ENCODE measurements around the gene CDPF1. TPM values are rescaled to one million over a fixed set of nuclear protein-coding genes. Genes with fewer than 3 reads are reported as not detected.
A peak's percentile ranks its signal among the peaks of the same experiment; 100 is the strongest.

The CDPF1 gene
- polyA plus RNA-seq, 2 of the 4 experiments (the other 2 are of a cell fraction), result 8.9 to 9.6 TPM

- POLR2A ChIA-PET, result interaction anchor here (0.7 kb wide), 1 partner anchor 8 kb away, joined by 5 read pairs; the partner anchor contains the start of gene TTC38
- CTCF ChIA-PET, result interaction anchor here (1.3 kb wide), 1 partner anchor 25 kb away, joined by 3 read pairs; the partner anchor contains the start of gene CDPF1
- WGBS (ENCODE audit: missing lambda C conversion rate), result 71% methylated on average over 3 of the region's 3 CpGs
- Histone ChIP-seq H3K4me2 (no peak overlapping the region), H3K4me3 (no peak overlapping the region), H3K27ac (no peak overlapping the region), H3K4me1 (no peaks in the 10 kb centered on the region), H3K9me3 (no peaks in the 10 kb centered on the region)
- ATAC-seq (no peak), FAIRE-seq (no peak), DNase-seq (ENCODE audit: low read depth in 1 of 2, low spot score in 1 of 2) (no peak)
- TF ChIP-seq PBX3 (IDR thresholded peaks at IDR 0.05) (no peak), USF2 (IDR thresholded peaks at IDR 0.05) (peak; percentile 46; the same call in 1 of the 2 replicates), EP300 (IDR thresholded peaks at IDR 0.05) (no peak), EHMT2 (IDR thresholded peaks at IDR 0.05; ENCODE audit: low read depth) (no peak), ZSCAN20 (CRISPR knock-in tag; IDR thresholded peaks at IDR 0.05) (no peak)
Measured at GRCh38 chr22:46275455-46276122, 25.5 kb upstream of the CDPF1 start.

- TF ChIP-seq RFX5 (IDR thresholded peaks at IDR 0.05) (no peak), NFE2L2 (conservative IDR thresholded peaks at IDR 0.05; ENCODE audit: low read length) (no peak), CBX2 (IDR thresholded peaks at IDR 0.05; ENCODE audit: borderline replicate concordance, low read depth) (no peak), TFCP2L1 (CRISPR knock-in tag; IDR thresholded peaks at IDR 0.05) (no peak), JUN (IDR thresholded peaks at IDR 0.05) (no peak), SREBF2 (IDR thresholded peaks at IDR 0.05) (no peak)
- Histone ChIP-seq H3K9me3 (no peaks in the 10 kb centered on the region), H3K4me1 (peaks cover under 1% of the 10 kb centered on the region; the same call in 1 of the 3 replicates), H3K27ac (no peak overlapping the region), H3K4me3 (no peak overlapping the region), H3K4me2 (no peak overlapping the region)
- ATAC-seq (no peak), DNase-seq (ENCODE audit: low read depth in 1 of 2, low spot score in 1 of 2) (no peak), FAIRE-seq (no peak)
- ChIA-PET CTCF (no interaction called here), POLR2A (no interaction called here)
- WGBS (ENCODE audit: missing lambda C conversion rate), result 91% methylated on average over 8 of the region's 8 CpGs
Measured at GRCh38 chr22:46274381-46274780, 24.3 kb upstream of the CDPF1 start.

- CTCF ChIA-PET, result interaction anchor here (0.6 kb wide), 1 partner anchor 10 kb away, joined by 3 read pairs; no protein-coding TSS in a partner anchor
- Histone ChIP-seq H3K27ac (no peak overlapping the region), H3K4me1 (peaks cover 9% of the 10 kb centered on the region; the same call in 1 of the 3 replicates), H3K4me2 (no peak overlapping the region), H3K4me3 (no peak overlapping the region), H3K9me3 (no peaks in the 10 kb centered on the region)
- FAIRE-seq, result no peak
- 96% methylated on average over 8 of the region's 12 CpGs for WGBS (ENCODE audit: missing lambda C conversion rate)
- no peak; a peak in 1 of 6 replicates for ATAC-seq
- TF ChIP-seq RFX5 (IDR thresholded peaks at IDR 0.05) (no peak), RAD21 (conservative IDR thresholded peaks at IDR 0.05 in 1 of 2, IDR thresholded peaks at IDR 0.05 in 1 of 2) (no peak), MAX (IDR thresholded peaks at IDR 0.05) (no peak), E2F6 (IDR thresholded peaks at IDR 0.05; ENCODE audit: borderline replicate concordance, low read depth) (no peak), FOXS1 (CRISPR knock-in tag; IDR thresholded peaks at IDR 0.05) (no peak), HMGXB4 (CRISPR knock-in tag; IDR thresholded peaks at IDR 0.05; ENCODE audit: borderline replicate concordance) (no peak), HOXA7 (CRISPR knock-in tag; IDR thresholded peaks at IDR 0.05) (no peak), CBX2 (IDR thresholded peaks at IDR 0.05; ENCODE audit: borderline replicate concordance, low read depth) (no peak), CHD4 (IDR thresholded peaks at IDR 0.05; ENCODE audit: borderline replicate concordance) (no peak), USF2 (IDR thresholded peaks at IDR 0.05) (no peak), FOSL2 (IDR thresholded peaks at IDR 0.05) (no peak), FOSL2 (CRISPR knock-in tag; IDR thresholded peaks at IDR 0.05) (no peak), EHF (CRISPR knock-in tag; IDR thresholded peaks at IDR 0.05) (no peak), KDM1A (IDR thresholded peaks at IDR 0.05; ENCODE audit: low read depth) (no peak), CTCF (IDR thresholded peaks at IDR 0.05) (no peak)
- POLR2A ChIA-PET, result no interaction called here
- no peak for DNase-seq (ENCODE audit: low read depth in 1 of 2, low spot score in 1 of 2)
Measured at GRCh38 chr22:46273432-46274148, 23.5 kb upstream of the CDPF1 start.
